Keratinocyte (primary cell): ENCODE results near the gene ALPI. TPM values are rescaled to one million over a fixed set of nuclear protein-coding genes. Genes with fewer than 3 reads are reported as not detected.

ENCODE experiments used
- DNase-seq: peaks from one replicate; pipeline ENCODE4 v3.0.0-alpha.2; 2011; ENCODE audit warnings: low read depth, missing footprints, low spot score
- FAIRE-seq: peaks from 2 replicates; lab custom pipeline; 2011; peaks lifted over from hg19 to GRCh38; lab: Jason Lieb, UNC
- H2AFZ ChIP-seq: 2 replicates; pipeline ENCODE4 v1.6.0; 2012; ENCODE audit warnings: low read length, control low read depth, inconsistent platforms; ENCODE audit not compliant: control insufficient read depth
- H3K27ac ChIP-seq: 2 replicates; pipeline ENCODE4 v1.5.1; 2011; ENCODE audit warnings: low read length; ENCODE audit not compliant: control insufficient read depth, insufficient read depth
- H3K27me3 ChIP-seq: 3 replicates; pipeline ENCODE4 v1.6.0; 2011; ENCODE audit warnings: low read length; ENCODE audit not compliant: control insufficient read depth, insufficient read depth; ENCODE audit errors: extremely low read depth
- H3K36me3 ChIP-seq, 2 experiments: 2 replicates in 1 of 2; 3 replicates in 1 of 2; pipeline ENCODE4 v1.5.1; 2011; ENCODE audit warnings: low read length in 2 of 2, mild to moderate bottlenecking in 1 of 2; ENCODE audit not compliant: control insufficient read depth in 2 of 2, insufficient read depth in 2 of 2; ENCODE audit errors: extremely low read depth in 1 of 2
- H3K4me1 ChIP-seq: 3 replicates; pipeline ENCODE4 v1.5.1; 2011; ENCODE audit warnings: low read length; ENCODE audit not compliant: control insufficient read depth, insufficient read depth; ENCODE audit errors: extremely low read depth
- H3K4me2 ChIP-seq: 3 replicates; pipeline ENCODE4 v1.6.0; 2011; ENCODE audit warnings: low read depth, low read length; ENCODE audit not compliant: control insufficient read depth, insufficient read depth; ENCODE audit errors: extremely low read depth
- H3K4me3 ChIP-seq, 3 experiments: fragments of 200-600 bp in 1 of 3; sonication (generic) in 1 of 3; 2 replicates in 2 of 3; 3 replicates in 1 of 3; pipeline ENCODE4 v1.5.1; 2011 to 2016; ENCODE audit warnings: low read length in 3 of 3, mild to moderate bottlenecking in 3 of 3, control low read depth in 2 of 3, inconsistent platforms in 1 of 3, low read depth in 1 of 3, mixed read lengths in 1 of 3, mixed run types in 1 of 3, moderate library complexity in 1 of 3; ENCODE audit not compliant: control insufficient read depth in 2 of 3, insufficient read depth in 2 of 3; ENCODE audit errors: extremely low read depth in 1 of 3
- H3K79me2 ChIP-seq: 2 replicates; pipeline ENCODE4 v1.6.0; 2012; ENCODE audit warnings: low read length; ENCODE audit not compliant: control insufficient read depth, insufficient read depth
- H3K9ac ChIP-seq: 3 replicates; pipeline ENCODE4 v1.6.0; 2011; ENCODE audit warnings: low read length; ENCODE audit not compliant: control insufficient read depth, insufficient read depth; ENCODE audit errors: extremely low read depth
- H3K9me1 ChIP-seq: 3 replicates; pipeline ENCODE4 v1.6.0; 2011; ENCODE audit warnings: low read length; ENCODE audit not compliant: control insufficient read depth, insufficient read depth; ENCODE audit errors: extremely low read depth
- H3K9me3 ChIP-seq: 2 replicates; pipeline ENCODE4 v1.5.1; 2012; ENCODE audit warnings: low read depth, low read length; ENCODE audit not compliant: control insufficient read depth
- H4K20me1 ChIP-seq: 3 replicates; pipeline ENCODE4 v1.6.0; 2011; ENCODE audit warnings: low read length; ENCODE audit not compliant: control insufficient read depth, insufficient read depth; ENCODE audit errors: extremely low read depth
- EZH2 ChIP-seq: IDR thresholded peaks from one replicate; pipeline ENCODE4 v1.6.1; 2012; ENCODE audit warnings: inconsistent platforms, mild to moderate bottlenecking, low read length, moderate library complexity
- dilution Hi-C: fragments of 300-500 bp; cut with MboI; formaldehyde crosslinking; loops from one replicate; pipeline ENCODE4 v1.7.0; 2020; ENCODE audit warnings: low sequenced_read_pairs; ENCODE audit not compliant: extremely low pct_ligation_motif_present
- polyA plus RNA-seq, 5 experiments: library from polyadenylated mRNA; depleted of rRNA in 3 of 5; stranded (reverse) in 3 of 5; stranded (forward) in 1 of 5; unstranded in 1 of 5; fragments of >200 nt; gene quantifications; 1 replicate in 1 of 5; 2 replicates in 3 of 5; 3 replicates in 1 of 5; pipeline versions ENCODE4 v1.2.1 to v1.2.3, GENCODE V29; 2011 to 2012; ENCODE audit warnings: missing spikeins in 2 of 5, low read depth in 1 of 5, low replicate concordance in 1 of 5
- TF ChIP-seq, protein P1 (sequence below), 3 experiments: IDR thresholded peaks in 1 of 3; conservative IDR thresholded peaks in 1 of 3; optimal IDR thresholded peaks in 1 of 3; 2 replicates in 2 of 3; 3 replicates in 1 of 3; pipeline versions ENCODE3 to v1.5.1; 2011; ENCODE audit warnings: low read length in 3 of 3, mild to moderate bottlenecking in 3 of 3, moderate library complexity in 2 of 3, control low read depth in 1 of 3, inconsistent platforms in 1 of 3; ENCODE audit not compliant: insufficient read depth in 2 of 3; ENCODE audit errors: extremely low read depth in 1 of 3

ALPI gene
- polyA plus RNA-seq, 1 donor (not counting 4 experiments of a cell fraction or from before 2014, with no cell fraction given): not detected

DNA sequence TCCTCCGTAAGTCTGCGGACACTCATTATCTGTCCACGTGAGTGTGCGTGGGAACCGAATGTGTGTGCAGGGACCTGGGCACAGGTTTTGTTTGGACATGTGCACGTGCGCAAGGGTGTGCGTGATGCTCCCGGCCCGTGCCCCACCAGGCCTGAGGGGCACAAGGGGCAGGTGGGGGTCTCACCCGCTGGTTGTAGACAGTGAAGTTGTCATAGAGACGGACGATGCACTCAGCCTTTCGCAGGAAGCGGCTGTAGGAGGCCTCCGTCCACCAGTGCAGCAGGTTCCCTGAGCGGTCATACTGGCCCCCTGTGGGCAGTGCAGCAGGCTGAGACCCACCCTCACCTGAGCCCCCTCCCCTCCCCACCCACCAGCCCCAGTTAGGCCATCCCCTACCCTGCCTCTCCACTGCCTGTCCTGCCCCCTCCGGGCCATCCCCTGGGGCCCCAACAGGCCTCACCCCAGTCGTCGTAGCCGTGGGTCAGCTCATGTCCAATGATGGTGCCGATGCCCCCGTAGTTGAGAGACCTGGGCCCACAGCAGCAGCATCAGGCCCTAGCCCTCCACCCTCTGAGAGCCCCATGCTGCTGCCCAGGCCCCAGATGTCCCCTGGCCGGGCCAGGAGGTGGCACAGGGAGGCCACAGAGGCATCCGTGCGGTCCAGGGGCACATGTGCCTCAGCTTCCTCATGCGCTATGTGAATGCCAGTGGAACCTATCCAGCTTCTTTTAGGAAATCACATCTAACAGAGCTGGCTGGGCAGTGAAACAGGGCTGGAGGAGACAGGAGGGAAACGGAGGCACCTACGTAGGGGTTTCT lies 25.6 kb downstream of the ALPI start:
- H3K27ac ChIP-seq: no peak overlapping the region
- no peaks in the 10 kb centered on the region for H4K20me1 ChIP-seq
- peaks cover 27% of the 10 kb centered on the region for H3K27me3 ChIP-seq
- H2AFZ ChIP-seq: no peak overlapping the region
- DNase-seq (no peak), FAIRE-seq (no peak)
- no peaks in the 10 kb centered on the region for H3K36me3 ChIP-seq
- no peaks in the 10 kb centered on the region for H3K9me3 ChIP-seq
- H3K9ac ChIP-seq: no peak overlapping the region
- no peaks in the 10 kb centered on the region for H3K4me1 ChIP-seq
- dilution Hi-C loops: no loop called here
- no peak overlapping the region for H3K4me2 ChIP-seq
- H3K79me2 ChIP-seq: no peaks in the 10 kb centered on the region
- H3K4me3 ChIP-seq: no peak overlapping the region
- no peak for TF ChIP-seq EZH2
- TF ChIP-seq, protein P1, sequence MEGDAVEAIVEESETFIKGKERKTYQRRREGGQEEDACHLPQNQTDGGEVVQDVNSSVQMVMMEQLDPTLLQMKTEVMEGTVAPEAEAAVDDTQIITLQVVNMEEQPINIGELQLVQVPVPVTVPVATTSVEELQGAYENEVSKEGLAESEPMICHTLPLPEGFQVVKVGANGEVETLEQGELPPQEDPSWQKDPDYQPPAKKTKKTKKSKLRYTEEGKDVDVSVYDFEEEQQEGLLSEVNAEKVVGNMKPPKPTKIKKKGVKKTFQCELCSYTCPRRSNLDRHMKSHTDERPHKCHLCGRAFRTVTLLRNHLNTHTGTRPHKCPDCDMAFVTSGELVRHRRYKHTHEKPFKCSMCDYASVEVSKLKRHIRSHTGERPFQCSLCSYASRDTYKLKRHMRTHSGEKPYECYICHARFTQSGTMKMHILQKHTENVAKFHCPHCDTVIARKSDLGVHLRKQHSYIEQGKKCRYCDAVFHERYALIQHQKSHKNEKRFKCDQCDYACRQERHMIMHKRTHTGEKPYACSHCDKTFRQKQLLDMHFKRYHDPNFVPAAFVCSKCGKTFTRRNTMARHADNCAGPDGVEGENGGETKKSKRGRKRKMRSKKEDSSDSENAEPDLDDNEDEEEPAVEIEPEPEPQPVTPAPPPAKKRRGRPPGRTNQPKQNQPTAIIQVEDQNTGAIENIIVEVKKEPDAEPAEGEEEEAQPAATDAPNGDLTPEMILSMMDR (optimal IDR thresholded peaks at IDR 0.05 in 1 of 3, IDR thresholded peaks at IDR 0.05 in 1 of 3, conservative IDR thresholded peaks at IDR 0.05 in 1 of 3; ENCODE audit: extremely low read depth in 1 of 3, insufficient read depth in 2 of 3, low read length in 3 of 3): no peak
- no peaks in the 10 kb centered on the region for H3K9me1 ChIP-seq

DNA sequence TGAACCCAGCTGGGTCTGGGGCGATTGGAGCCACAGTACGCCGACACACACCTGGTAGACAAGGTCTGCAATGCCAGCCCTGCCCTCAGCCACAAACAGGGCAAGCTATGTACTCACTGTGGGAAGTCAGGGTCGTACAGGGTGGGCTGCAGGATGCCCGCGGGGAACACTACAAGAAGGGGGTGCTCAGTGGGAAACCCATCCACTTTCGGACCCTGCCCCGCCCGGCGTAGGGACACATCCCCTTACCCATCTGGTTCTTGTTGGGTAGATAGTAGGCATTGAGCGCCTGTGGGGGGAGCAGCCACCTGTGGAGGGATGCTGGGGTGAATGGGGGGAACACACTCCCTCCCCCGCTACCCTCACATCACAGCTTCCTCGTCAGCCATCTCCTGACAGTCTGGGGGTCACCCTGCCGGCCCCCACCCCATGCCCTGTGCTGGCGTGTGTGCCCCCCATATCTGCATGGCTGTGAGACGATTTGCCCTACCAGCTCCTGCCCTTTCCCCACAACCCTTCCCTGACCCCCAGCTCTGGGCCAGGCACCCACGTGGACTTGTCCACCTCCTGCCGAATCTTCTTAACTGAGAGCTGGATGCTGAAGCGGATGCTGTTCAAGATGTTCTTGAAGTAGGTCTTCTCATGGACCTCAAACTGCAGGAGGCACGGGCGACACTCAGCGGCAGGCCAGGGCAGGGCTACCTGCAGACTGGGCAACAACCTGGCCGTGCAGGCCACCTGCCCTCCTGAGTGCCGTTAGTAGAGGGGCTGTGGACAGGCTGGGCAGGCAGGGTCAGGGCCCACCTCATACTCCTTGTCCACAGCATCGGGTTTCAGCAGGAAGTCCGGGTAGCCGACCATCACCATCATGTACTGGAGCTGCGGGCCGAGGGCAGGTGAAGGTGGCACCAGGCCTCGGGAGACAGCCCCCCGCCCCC lies 26.6 kb downstream of the ALPI start:
- no peak overlapping the region for H3K4me3 ChIP-seq
- H4K20me1 ChIP-seq: no peaks in the 10 kb centered on the region
- H3K9me3 ChIP-seq: no peaks in the 10 kb centered on the region
- H3K79me2 ChIP-seq: no peaks in the 10 kb centered on the region
- no peak overlapping the region for H3K4me2 ChIP-seq
- H3K27ac ChIP-seq: no peak overlapping the region
- no peaks in the 10 kb centered on the region for H3K9me1 ChIP-seq
- H3K36me3 ChIP-seq: no peaks in the 10 kb centered on the region
- dilution Hi-C loops: no loop called here
- H3K4me1 ChIP-seq: no peaks in the 10 kb centered on the region
- H3K27me3 ChIP-seq: peaks cover 36% of the 10 kb centered on the region
- DNase-seq: no peak
- FAIRE-seq: no peak
- H3K9ac ChIP-seq: no peak overlapping the region
- H2AFZ ChIP-seq: no peak overlapping the region
- TF ChIP-seq, protein P1 (optimal IDR thresholded peaks at IDR 0.05 in 1 of 3, IDR thresholded peaks at IDR 0.05 in 1 of 3, conservative IDR thresholded peaks at IDR 0.05 in 1 of 3; ENCODE audit: extremely low read depth in 1 of 3, insufficient read depth in 2 of 3, low read length in 3 of 3): no peak
